ENCODE data around the gene TIGD1. TPM values are rescaled to one million over a fixed set of nuclear protein-coding genes. Genes with fewer than 3 reads are reported as not detected.

Gene TIGD1
- total RNA-seq, result 1 to 10 TPM; 3.0 to 4.4 TPM

GRCh38 chr2:232550354-232551249, at the start of gene TIGD1, which contains the start of gene EIF4E2:
TSS of gene TIGD1 (minus strand) at chr2:232550557. CDS start at chr2:232549882, 675 bp downstream.
TSS of gene EIF4E2 (plus strand) at chr2:232550689. CDS start at chr2:232550725, 36 bp downstream.
- peak; percentile 94 for DNase-seq
- H3K4me1 ChIP-seq, result peaks cover 8% of the 10 kb centered on the region

GRCh38 chr2:232598293-232598692, 47.9 kb upstream of the TIGD1 start:
- TF ChIP-seq CTCF (IDR thresholded peaks at IDR 0.05), result no peak
- H3K36me3 ChIP-seq, result no peaks in the 10 kb centered on the region
- no peak overlapping the region for H3K9ac ChIP-seq (ENCODE audit: low read depth in 2 of 2, low read length in 2 of 2)
- H3K9me3 ChIP-seq, result no peaks in the 10 kb centered on the region
- peaks cover 3% of the 10 kb centered on the region for H3K4me1 ChIP-seq
- no peak overlapping the region for H3K4me3 ChIP-seq
- no peak overlapping the region for H3K27ac ChIP-seq
- no peak for DNase-seq
- intact Hi-C loops (cut with DNase I), result no loop called here
- no peaks in the 10 kb centered on the region for H3K27me3 ChIP-seq

More at GRCh38 chr2:232550354-232551249, at the start of gene TIGD1, which contains the start of gene EIF4E2:
- peak within 1 kb of the TSS; percentile 98 for H3K27ac ChIP-seq
- intact Hi-C loops (cut with DNase I), result loop anchor here (10.0 kb wide), 1 partner anchor 54 kb away; no protein-coding TSS in a partner anchor
- H3K9ac ChIP-seq (ENCODE audit: low read depth in 2 of 2, low read length in 2 of 2), result peak within 1 kb of the TSS; percentile 92 to 94
- H3K36me3 ChIP-seq, result no peaks in the 10 kb centered on the region
- H3K9me3 ChIP-seq, result no peaks in the 10 kb centered on the region
- peak; percentile 9 for TF ChIP-seq CTCF (IDR thresholded peaks at IDR 0.05)
- H3K27me3 ChIP-seq, result no peaks in the 10 kb centered on the region
- peak within 1 kb of the TSS; percentile 92 for H3K4me3 ChIP-seq

GRCh38 chr2:232597362-232598079, 47.2 kb upstream of the TIGD1 start:
- Histone ChIP-seq H3K9ac (ENCODE audit: low read depth in 2 of 2, low read length in 2 of 2) (no peak overlapping the region), H3K27ac (no peak overlapping the region), H3K4me3 (no peak overlapping the region), H3K36me3 (no peaks in the 10 kb centered on the region), H3K4me1 (peaks cover 3% of the 10 kb centered on the region), H3K9me3 (no peaks in the 10 kb centered on the region), H3K27me3 (no peaks in the 10 kb centered on the region)
- DNase-seq, result no peak
- intact Hi-C loops (cut with DNase I), result no loop called here
- no peak for TF ChIP-seq CTCF (IDR thresholded peaks at IDR 0.05)

GRCh38 chr2:232593982-232594381, 43.6 kb upstream of the TIGD1 start:
- no peak for DNase-seq
- Histone ChIP-seq H3K4me3 (no peak overlapping the region), H3K27me3 (no peaks in the 10 kb centered on the region), H3K4me1 (peaks cover 10% of the 10 kb centered on the region), H3K9me3 (no peaks in the 10 kb centered on the region), H3K36me3 (no peaks in the 10 kb centered on the region), H3K9ac (ENCODE audit: low read depth in 2 of 2, low read length in 2 of 2) (no peak overlapping the region), H3K27ac (peak overlapping the region; percentile 23)
- TF ChIP-seq CTCF (IDR thresholded peaks at IDR 0.05), result no peak
- intact Hi-C loops (cut with DNase I), result no loop called here

- peaks cover 18% of the 10 kb centered on the region for H3K4me1 ChIP-seq
- no peaks in the 10 kb centered on the region for H3K27me3 ChIP-seq
- no peak for TF ChIP-seq CTCF (IDR thresholded peaks at IDR 0.05)
- intact Hi-C loops (cut with DNase I), result no loop called here
- no peaks in the 10 kb centered on the region for H3K36me3 ChIP-seq
- H3K27ac ChIP-seq, result peak overlapping the region; percentile 48
- peak; percentile 78 for DNase-seq
- peak overlapping the region in 1 of 2 donors; percentile 16 for H3K9ac ChIP-seq (ENCODE audit: low read depth in 2 of 2, low read length in 2 of 2)
- no peak overlapping the region for H3K4me3 ChIP-seq
- no peaks in the 10 kb centered on the region for H3K9me3 ChIP-seq
These were observed 42.5 kb upstream of the TIGD1 start for GRCh38 chr2:232592772-232593395.

All from colonic mucosa (tissue), 4 donors.